Measurements from ENCODE around the gene CEP85L.
"Not testable (repeated sequence)": the region's sequence is repeated elsewhere in the genome, so short reads cannot be mapped to it uniquely, and the experiment has no call there.

The CEP85L gene

GRCh38 chr6:118495485-118496280 lies 155.7 kb downstream of the CEP85L start:
- no peak for DNase-seq (ENCODE audit: low spot score)

- DNase-seq (ENCODE audit: low spot score), result no peak
These were observed 157.3 kb downstream of the CEP85L start for GRCh38 chr6:118494091-118494490.

- no peak for DNase-seq (ENCODE audit: low spot score)
These were observed 161.4 kb downstream of the CEP85L start for GRCh38 chr6:118489990-118490389.

- DNase-seq (ENCODE audit: low spot score), result no peak
These were observed 162.8 kb downstream of the CEP85L start for GRCh38 chr6:118488631-118489030.

- DNase-seq (ENCODE audit: low spot score), result no peak
These were observed 165.5 kb downstream of the CEP85L start for GRCh38 chr6:118485601-118486550.

GRCh38 chr6:118476551-118476950 lies 174.8 kb downstream of the CEP85L start:
- DNase-seq (ENCODE audit: low spot score), result no peak

GRCh38 chr6:118473266-118473665 lies 178.1 kb downstream of the CEP85L start:
- no peak for DNase-seq (ENCODE audit: low spot score)

GRCh38 chr6:118469468-118469867 lies 181.9 kb downstream of the CEP85L start:
- DNase-seq (ENCODE audit: low spot score), result no peak

GRCh38 chr6:118468682-118469465 lies 182.5 kb downstream of the CEP85L start:
- no peak for DNase-seq (ENCODE audit: low spot score)

GRCh38 chr6:118467181-118467580 lies 184.2 kb downstream of the CEP85L start:
- DNase-seq (ENCODE audit: low spot score), result no peak

- DNase-seq (ENCODE audit: low spot score), result no peak
These were observed 186.8 kb downstream of the CEP85L start for GRCh38 chr6:118464620-118465019.

- DNase-seq (ENCODE audit: low spot score), result no peak
These were observed 190.4 kb downstream of the CEP85L start for GRCh38 chr6:118460958-118461470.

GRCh38 chr6:118456982-118457381 lies 194.4 kb downstream of the CEP85L start:
- no peak for DNase-seq (ENCODE audit: low spot score)

GRCh38 chr6:118451839-118452238 lies 199.6 kb downstream of the CEP85L start:
- DNase-seq (ENCODE audit: low spot score), result no peak

- DNase-seq (ENCODE audit: low spot score), result no peak
These were observed 206.6 kb downstream of the CEP85L start for GRCh38 chr6:118444796-118445195.

- DNase-seq (ENCODE audit: low spot score), result no peak
These were observed 214.9 kb downstream of the CEP85L start for GRCh38 chr6:118436482-118436881.

- not testable (repeated sequence) for DNase-seq (ENCODE audit: low spot score)
These were observed 217.2 kb downstream of the CEP85L start for GRCh38 chr6:118434147-118434546.

GRCh38 chr6:118421312-118421711 lies 230.1 kb downstream of the CEP85L start:
- DNase-seq (ENCODE audit: low spot score), result not testable (repeated sequence)

GRCh38 chr6:118419448-118420394 lies 231.7 kb downstream of the CEP85L start:
- DNase-seq (ENCODE audit: low spot score), result peak; percentile 1

Data from AG08395 (cell line).